Activated T-cell treated with anti-CD3 and anti-CD28 coated beads, Interleukin-2, amount 50 U/mL, for 1 hour (primary cell): Measurements from ENCODE around the gene REXO1.
A peak's percentile ranks its signal among the peaks of the same experiment; 100 is the strongest.

ENCODE experiments used
- DNase-seq: peaks from one replicate; pipeline ENCODE4 v3.0.0-alpha.2; 2020

Gene REXO1

DNA sequence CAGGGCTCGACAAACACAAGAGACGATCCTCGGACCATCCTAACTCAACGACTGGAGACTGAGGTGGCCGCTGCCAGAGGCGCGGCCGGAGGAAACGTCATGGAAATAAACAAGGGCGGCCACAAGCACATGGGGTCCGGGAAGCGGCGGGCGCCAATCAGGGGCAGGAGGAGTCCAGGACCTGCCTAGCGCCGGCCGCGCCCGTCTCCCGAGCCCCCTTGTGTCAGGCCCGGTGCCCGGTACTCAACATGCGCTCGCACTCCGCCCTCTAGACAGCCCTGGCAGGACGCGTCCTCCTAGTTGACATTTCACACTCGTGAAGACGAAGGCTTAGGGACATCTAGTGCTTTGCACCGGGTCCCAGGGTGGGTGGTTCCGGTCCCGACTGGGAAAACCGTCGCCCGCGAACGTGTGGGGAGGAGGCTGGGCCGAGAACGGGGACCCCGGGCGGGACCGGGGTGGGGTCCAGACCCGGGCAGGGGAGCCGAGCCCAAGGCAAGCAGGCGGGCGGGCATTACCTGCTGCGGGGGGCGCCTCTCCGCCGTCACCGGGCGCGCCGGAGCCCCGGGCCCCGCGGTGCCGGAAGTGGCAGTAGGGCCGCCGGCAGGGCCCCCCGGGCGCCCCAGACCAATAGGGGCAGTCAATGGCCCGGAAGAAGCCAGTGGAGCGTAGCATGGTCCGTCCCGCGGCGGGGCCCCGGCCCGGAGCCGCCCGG is 442 bp downstream of the REXO1 start:
- DNase-seq, result peak; percentile 35

DNA sequence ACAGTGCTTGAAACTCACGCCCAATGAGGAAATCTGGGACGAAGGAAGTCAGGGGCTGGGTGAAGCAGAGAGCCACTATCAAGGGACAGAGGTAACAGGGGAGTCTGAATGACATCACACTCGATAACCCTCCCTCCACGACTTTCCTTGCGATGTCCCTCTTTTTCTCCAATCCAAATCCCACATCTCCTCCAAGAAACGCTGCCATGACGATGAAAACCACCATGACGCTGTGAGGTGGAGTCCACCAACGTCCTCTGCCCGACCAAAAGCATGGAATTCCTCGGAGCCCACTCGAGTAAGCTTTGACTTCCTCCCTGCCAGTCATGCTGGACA is 967 bp downstream of the REXO1 start:
- DNase-seq, result no peak

DNA sequence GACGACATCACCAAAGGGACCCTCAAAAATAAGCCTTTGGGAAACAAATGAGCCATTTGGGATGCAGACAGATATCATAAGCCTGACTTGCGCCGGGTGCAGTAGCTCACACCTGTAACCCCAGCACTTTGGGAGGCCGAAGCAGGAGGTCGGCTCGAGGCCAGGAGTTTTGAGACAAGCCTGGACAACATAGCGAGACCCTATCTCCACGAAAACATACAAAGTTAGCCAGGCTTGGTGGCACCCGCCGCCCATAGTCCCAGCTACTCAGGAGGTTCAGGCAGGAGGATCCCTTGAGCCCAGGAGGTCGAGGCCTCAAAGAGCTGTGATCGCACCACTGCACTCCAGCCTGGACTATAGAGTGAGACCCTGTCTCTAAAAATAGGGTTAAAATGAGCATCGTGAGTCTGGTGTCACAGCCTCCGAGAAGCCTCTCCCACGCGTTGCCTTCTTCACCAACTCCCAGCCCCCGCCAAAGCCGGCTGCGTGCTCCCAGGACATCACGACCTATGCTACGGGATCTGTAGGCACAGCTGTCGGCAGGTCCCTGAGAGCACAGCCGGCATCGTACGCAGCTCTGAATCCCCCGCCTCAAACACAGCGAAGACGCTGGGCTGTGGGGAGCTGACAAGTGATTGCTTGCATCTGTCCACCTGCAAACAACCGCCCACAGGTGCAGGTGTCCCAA is 1.6 kb downstream of the REXO1 start:
- no peak for DNase-seq

DNA sequence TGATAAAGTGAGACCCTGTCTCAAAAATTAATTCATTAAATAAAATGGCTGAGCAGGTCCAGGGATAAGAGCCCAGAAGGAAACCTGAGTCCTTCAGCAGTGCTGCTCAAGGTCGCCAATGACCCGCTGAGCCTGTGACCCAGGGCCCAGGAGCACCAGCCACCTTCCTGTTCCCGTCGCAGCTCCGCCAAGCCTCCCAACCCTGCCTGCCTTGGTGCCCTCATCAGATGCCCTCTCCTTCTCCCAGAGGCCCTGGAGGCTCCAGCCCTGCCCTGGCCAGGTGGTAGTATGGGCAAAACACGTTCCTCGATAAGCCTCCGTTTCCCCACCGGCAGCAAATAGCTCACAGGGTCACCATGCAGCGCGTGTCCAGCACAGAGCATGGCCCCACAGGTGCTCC is 2.6 kb downstream of the REXO1 start:
- no peak for DNase-seq

DNA sequence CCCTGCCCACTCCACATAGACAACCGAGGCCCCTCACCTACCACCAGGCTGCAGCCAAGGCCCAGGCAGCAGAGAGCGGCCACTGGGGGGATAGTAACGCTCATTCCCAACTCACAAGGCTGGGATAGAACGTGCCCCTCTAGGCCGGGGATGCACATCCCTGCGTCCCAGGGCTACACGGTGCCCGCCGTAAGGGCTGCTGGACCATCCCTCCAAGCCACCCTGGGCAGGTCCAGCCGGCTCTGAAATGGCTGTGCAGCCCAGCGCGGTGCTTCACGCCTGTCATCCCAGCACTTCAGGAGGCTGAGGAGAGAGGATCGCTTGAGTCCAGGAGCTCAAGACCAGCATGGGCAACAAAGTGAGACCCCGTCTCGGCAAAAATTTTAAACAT is 3.2 kb downstream of the REXO1 start:
- no peak for DNase-seq

DNA sequence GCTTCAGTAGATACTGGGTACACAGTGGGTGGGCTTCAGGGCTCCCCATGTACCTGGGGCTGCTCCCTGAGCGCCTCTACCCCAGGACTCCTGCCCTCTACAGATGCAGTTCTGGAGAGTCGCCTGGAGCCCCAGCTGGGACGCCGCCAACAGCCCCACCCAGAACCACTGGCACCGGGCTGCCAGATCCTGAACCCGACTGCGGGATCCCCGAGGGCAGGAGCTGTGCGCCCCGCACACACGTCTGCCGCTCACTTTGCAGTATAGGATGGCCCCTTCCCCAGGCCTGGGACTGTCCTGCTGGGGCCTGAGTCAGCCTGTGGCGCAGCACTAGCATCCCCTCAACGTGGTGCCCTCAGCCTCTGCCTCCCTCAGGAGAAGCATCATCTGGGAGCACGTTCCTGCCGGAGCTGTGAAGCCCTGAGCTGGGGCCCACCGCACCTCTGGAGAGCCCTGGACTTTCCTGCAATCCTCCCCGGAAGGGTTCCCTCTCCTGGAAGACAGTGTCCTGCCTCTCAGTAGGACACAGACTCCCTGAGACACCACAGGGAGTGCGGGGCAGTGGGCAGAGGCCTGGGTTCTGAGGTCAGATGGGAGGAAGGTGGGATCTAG is 3.7 kb downstream of the REXO1 start:
- no peak for DNase-seq

DNA sequence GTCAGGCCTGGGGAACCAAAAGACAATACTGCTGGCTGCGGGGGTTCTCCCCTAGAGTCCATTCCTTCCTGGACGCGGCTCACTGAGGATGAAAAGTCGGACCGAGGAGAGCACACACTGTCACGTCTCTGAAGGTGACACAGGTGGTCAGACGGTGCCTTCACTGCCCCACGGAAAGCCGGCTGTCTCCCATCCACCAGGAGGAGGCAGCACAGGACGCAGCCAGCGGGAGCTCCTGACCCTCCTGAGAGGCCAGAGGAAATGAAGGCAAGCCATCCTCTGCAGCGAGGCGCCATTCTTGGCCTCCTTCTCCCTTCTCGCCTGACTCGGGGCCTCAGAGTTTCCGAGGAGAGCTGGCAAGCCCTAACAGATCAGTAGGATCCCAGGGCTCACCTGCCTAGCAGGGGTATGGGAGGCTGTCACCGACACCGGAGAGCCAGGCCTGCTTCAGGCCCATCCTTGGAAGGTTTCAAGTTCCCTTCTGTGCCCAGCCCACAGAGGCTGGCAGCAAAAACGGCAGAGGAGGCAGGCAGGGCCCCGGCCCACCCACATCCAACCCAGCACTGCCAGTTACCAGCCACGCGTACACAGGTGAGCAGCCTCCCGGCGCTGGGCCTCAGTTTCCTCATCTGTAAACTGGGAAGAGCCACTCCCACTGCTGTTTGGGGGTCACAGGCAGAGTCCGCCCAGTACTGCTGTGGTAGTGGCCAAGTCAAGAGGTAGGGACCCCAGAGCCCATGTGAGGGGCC is 4.5 kb downstream of the REXO1 start:
- no peak for DNase-seq

DNA sequence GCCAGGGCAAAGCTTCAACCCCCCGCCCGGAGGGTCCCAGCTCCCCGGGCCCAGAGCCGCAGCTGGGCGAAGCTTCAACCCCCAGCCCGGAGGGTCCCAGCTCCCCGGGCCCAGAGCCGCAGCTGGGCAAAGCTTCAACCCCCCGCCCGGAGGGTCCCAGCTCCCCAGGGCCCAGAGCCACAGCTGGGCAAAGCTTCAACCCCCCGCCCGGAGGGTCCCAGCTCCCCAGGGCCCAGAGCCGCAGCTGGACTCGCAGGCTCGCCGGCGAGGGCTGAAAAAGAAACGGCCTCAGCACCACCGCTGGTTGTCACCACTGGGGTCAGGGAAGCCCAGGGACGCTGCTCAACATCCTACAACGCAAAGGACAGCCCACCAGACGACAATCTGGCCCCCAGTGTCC is 5.2 kb downstream of the REXO1 start:
- no peak for DNase-seq

DNA sequence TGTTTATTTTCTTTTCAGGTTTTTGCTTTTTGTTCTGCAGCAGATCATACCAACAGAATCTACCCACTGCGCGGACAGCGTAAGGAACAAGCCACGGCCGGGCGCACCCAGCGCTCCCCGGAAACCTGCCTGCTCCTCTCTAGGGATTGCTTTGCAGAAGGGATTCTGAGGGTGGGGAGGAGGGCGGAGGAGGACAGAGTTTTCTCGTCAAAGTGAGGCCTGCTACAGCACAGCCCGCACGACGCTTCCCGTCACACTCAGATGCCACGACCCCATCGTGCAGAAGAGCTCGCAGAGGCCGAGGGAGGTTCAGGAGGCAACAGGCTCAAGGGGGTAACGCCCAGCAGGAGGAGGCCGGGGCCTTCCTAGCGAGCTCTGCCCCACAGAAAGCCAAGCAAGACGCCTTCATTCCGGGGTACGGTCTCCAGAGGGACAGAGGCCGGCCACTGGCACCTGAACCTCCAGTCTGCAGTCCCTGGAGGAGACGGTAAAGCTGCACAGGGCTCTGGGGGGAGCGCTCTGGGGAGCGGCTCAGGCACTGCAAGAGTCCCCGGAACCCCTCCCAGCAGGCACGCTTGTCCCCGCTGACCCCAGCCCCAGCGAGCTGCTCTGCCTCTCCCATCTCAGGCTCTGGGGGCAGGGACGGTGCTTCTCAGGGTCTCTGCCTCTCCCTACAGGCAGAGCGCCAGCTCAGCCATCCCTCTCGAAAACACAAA is 6.9 kb downstream of the REXO1 start:
- no peak for DNase-seq

DNA sequence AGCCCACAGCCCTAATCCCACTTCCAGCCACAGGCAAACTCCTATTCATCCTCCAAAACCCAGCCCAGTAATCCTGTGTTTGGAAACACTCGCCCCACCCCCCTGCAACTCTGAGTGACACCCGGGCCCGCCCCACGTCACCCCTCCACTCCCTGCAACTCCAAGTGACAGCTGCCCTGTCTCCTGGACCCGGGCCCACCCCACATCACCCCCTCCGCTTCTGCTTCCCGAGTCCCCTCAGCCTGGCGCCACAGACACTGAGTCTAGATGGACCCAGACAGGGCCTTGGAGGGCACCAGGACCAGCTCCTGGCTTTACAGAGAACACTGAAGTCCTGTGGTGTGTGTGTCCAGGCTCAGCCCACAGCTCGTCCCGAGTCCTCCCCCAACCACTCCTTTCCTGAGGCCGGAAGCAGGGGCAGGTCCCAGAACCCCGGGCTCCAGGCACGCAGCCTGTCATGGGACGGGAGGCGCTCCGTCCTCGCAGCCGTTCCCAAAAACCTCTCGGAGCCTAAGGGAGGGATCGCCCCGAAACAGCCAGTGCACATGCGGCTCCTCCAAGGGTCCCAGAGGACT is 7.7 kb downstream of the REXO1 start:
- no peak for DNase-seq

DNA sequence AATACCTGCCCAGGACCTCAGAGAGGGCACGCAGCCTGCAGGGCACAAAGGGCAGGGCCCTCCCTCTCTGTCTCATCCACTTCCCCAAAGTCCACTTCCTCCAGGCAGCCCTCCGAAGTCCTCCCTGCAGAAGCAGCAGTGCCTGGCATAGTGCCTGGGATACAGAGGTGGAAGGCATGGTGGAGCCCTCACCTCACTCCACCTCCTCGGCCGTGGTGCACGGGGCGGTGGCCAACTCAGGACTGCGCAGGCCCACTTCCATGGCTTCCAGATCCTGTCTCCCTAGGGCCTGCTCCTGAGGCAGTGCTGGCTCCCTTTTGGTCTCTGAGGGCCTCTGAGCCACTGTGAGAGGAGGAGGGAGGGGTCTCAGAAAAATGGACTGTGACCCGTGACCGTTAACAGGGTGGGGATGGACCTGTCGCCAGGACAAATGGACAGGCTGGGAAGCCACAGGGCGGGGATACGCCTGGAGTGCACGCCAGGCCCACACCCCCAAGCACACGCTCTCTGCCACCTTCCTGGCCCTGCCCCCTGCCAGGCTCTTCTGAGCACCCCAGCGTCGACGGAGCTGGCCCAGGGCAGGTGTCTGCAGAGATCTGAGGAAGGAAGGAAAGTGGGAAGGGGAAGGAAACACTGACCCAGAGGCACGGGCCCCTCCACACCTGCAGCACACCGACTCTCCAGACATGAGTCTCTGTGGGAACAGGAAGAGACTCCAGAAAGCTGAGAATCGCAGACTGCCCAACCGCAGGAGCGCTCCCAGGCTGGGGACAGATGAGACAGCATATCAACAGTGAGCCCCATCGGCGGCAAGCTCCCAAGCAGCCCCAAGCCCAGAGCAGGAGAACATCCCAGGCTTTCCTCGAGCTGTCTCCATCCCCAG is 8.4 kb downstream of the REXO1 start:
- no peak for DNase-seq

DNA sequence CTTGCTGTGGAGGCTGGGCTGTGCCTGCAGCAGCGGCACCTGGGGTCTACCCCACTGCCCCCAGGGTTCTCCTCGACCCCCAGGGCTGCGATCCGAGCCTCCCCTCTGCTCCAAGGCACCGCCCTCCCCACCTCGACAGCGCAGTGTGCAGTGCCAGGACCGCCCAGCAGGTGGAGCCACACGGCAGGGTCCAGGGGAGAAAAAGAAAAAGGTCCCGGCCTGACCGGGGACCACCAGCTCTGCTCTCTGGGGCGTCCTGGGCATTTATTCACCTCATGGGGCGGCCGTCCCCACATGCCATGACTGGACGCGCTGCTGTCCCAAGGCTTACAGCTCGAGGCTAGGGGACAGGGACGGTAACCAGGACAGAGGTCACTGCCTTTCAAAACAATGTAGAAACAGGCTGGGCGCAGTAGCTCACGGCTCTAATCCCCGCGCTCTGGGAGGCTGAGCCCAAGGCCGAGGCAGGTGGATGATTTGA is 10.6 kb downstream of the REXO1 start:
- DNase-seq, result peak; percentile 73

DNA sequence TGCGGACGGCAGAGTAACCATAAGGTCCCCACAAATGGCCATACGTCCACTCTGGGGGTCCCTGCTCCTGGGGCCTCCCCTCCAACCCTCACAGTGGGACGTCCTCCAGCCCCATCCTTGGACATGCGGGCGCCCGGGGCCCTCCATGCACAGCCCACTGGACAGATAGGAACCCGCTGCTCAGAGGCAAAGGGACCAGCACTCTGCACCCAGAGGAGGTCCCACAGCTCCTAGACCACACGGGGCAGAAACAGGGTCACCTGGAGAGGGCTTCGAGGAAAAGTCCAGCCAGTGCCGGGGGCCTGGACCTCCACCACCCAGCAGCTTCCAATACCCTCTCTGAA is 11.1 kb downstream of the REXO1 start:
- DNase-seq, result no peak

DNA sequence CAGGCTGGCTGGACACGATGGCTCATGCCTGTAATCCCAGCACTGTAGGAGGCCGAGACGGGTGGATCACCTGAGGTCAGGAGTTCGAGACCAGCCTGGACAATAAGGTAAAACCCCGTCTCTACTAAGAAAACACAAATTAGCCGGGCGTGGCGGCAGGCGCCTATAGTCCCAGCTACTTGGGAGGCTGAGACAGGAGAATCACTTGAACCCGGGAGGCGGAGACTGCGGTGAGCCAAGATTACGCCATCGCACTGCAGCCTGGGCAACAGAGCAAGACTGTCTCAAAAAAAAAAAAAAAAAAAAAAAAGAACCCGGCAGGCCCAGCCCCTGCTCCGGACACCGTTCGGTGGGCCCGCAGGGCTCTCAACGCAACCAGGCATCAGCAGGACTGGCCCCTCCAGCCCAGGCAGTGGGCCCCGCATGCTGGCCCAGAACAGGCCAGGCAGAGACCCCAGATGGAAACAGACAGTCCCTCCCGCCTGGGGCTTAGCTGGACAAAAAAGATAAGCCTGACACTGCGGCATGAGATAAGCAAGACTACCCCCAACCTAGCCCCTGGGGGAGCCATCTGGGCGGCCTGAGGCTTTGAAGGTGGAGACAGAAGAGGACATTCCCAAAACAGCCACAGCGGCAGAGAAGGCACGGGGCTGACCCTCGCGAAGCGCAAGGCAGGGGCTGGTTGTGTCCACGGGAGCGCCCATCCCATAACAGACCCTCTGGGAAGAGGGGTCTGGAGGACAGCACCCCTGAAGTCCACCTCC is 11.6 kb downstream of the REXO1 start:
- no peak for DNase-seq

DNA sequence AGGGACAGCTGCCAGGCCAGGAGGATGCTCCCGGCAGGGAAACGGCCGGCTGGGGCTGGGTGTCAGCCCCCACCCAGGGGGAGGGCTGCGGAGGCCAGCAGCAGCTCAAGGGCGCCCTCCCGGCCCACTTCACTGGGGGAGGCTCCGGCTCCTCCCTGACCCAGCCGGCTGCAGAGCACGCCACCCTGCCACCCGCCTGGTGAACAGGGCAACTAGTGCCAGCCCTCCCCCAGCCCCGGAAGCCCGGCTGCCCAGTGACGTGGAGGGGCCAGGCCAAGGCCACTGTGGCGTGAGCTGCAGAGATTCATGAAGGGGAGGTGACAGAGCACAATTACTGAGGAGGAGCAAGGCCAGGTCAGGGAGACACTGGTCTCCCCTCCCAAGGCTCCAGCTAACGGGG is 14.7 kb downstream of the REXO1 start:
- no peak for DNase-seq

DNA sequence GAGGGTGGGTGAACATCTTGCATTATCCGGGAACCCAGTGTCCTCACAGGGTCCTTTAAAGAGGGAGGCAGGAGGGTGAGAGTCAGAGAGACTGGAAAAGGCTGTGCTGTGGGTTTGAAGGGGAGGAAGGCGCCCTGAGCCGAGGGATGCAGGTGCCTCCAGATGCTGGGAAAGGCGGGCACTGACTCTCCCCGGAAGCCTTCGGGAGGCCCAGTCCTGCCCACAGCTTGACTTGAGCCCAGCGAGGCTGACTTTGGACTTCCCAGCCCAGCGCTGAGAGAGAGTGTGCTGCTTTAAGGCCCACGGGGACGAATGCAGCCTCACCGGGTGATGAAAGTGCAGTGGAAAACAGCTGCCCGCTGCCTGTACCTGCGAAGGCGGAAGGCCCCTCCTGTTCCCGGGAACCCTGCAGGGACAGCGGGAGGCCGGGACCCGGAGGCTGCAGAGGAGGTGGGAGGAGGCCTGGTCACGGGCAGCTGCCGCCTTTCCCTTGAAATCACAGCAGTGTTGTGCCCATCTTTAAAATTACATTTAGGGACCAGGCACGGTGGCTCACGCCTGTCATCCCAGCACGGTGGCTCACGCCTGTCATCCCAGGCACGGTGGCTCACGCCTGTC is 16.1 kb downstream of the REXO1 start:
- DNase-seq, result no peak

DNA sequence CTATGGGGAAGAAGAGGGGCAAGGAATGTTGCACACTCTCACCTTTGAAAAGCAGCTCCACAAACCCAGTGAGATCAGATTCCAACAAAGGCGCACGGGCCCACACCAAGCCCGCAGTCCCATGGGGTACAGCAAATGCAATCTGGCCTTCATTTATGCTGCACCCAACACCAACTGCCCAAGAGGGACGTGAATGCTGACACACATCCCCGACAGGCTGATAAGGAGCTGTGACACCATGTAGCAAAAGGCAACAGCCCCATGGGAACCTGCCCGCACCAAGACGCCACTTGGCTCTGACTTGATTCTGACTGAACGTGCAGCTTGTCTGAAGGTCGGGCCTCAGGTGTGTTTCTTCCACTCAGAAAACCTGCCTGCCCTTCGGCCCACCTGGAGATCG is 17.3 kb downstream of the REXO1 start:
- no peak for DNase-seq

DNA sequence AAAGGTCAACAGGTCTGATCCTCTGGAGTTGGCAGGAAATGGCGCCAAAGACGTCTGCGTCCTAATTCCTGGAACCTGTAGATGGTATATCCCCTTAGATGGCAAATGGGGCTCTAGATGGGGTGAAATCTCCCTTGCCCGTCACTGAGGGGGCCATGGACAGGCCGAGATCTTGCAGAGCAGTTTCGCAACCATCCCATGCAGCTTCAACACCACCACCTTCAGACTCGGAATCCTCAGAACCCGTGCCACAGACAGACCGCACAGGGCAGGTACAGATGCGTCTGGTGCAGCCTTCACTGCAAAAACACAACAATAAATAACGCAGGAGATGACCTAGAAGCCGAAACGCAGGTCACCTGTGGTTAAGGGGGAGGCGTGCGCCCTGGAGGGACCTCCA is 17.7 kb downstream of the REXO1 start:
- no peak for DNase-seq

DNA sequence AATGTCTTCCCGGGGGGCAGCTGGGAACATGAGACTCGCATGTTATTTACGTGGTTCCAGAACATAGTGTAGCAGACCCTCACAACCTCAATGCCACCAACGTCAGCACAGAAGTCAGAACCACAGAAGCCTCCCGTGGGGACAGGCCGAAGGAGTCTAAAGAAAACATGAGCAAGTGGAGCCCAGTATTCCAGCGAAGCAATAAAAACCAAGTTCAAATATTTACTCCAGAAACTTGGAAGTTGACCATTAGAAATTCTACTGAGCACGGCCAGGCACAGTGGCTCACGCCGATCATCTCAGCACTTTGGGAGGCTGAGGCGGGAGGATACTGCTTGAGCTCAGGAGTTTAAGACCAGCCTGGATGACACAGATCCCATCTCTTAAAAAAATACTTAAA is 18.3 kb downstream of the REXO1 start:
- DNase-seq, result no peak
